Activated effector memory CD4-positive, alpha-beta T cell treated with anti-CD3 and anti-CD28 coated beads, Interleukin-2, amount 50 U/mL, for 16 hours (primary cell): Measurements from ENCODE around the gene IPO13.

Experiments used
- DNase-seq: peaks from one replicate; pipeline ENCODE4 v3.0.0-alpha.2; 2020

Gene IPO13

GRCh38 chr1:43946236-43947060 is at the start of gene IPO13:
Gene IPO13 (plus strand): TSS chr1:43946950. CDS start chr1:43947601, 651 bp downstream.
- DNase-seq: peak; percentile 98

- DNase-seq: no peak
These were observed 47.8 kb upstream of the IPO13 start for GRCh38 chr1:43898981-43899380.

- DNase-seq: no peak
These were observed 46.4 kb upstream of the IPO13 start for GRCh38 chr1:43900386-43900785.

- DNase-seq: no peak
These were observed 45.4 kb upstream of the IPO13 start for GRCh38 chr1:43901196-43901961.

- DNase-seq: no peak
These were observed 44.5 kb upstream of the IPO13 start for GRCh38 chr1:43902058-43902831.

- no peak for DNase-seq
These were observed 41.8 kb upstream of the IPO13 start for GRCh38 chr1:43904660-43905551.

- DNase-seq: no peak
These were observed 38.5 kb upstream of the IPO13 start for GRCh38 chr1:43908226-43908625.

GRCh38 chr1:43908858-43909257 is 37.9 kb upstream of the IPO13 start:
- no peak for DNase-seq

- DNase-seq: no peak
These were observed 36.4 kb upstream of the IPO13 start for GRCh38 chr1:43910343-43910742.

- DNase-seq: no peak
These were observed 34.1 kb upstream of the IPO13 start for GRCh38 chr1:43912607-43913006.

- DNase-seq: no peak
These were observed 33.7 kb upstream of the IPO13 start for GRCh38 chr1:43913051-43913501.

- no peak for DNase-seq
These were observed 32.9 kb upstream of the IPO13 start for GRCh38 chr1:43913666-43914360.

- no peak for DNase-seq
These were observed 31.9 kb upstream of the IPO13 start for GRCh38 chr1:43914576-43915525.

GRCh38 chr1:43919906-43920305 is 26.8 kb upstream of the IPO13 start:
- DNase-seq: no peak

GRCh38 chr1:43921022-43921421 is 25.7 kb upstream of the IPO13 start:
- no peak for DNase-seq

GRCh38 chr1:43924516-43924915 is 22.2 kb upstream of the IPO13 start:
- no peak for DNase-seq

- no peak for DNase-seq
These were observed 20.9 kb upstream of the IPO13 start for GRCh38 chr1:43925846-43926245.

- DNase-seq: peak; percentile 69
These were observed 16.4 kb upstream of the IPO13 start for GRCh38 chr1:43930168-43930948.

GRCh38 chr1:43930949-43931275 is 15.8 kb upstream of the IPO13 start:
- no peak for DNase-seq
